ENCODE data around the gene CSTA. TPM values are rescaled to one million over a fixed set of nuclear protein-coding genes. Genes with fewer than 3 reads are reported as not detected.

Gene CSTA
- total RNA-seq, 2 experiments from 2014 or later = 0.22 TPM; not detected in 1

DNA sequence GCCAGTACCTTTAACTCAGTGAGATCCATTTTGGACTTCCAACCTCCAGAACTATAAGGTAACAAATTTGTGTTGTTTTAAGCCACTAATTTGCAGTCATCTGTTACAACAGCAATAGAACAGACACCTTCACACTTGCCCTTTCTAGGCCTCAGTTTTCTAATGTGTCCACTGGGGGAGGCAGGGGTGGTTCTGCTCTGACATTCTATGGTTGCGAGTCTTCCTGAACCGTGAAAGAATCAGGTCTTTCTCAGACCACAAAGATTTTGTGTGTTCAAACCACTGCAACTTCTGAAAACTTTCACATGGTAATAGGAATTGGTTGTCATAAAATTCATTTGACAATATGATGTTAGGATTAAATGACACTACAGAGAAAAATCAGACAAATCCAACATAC lies 26.8 kb upstream of the CSTA start:
- CTCF ChIA-PET (ENCODE audit: unreplicated experiment) = no interaction called here
- H3K4me2 ChIP-seq (ENCODE audit: low read length) = no peak overlapping the region
- BruUV-seq (replicated peaks) = no TSS peak
- peaks cover 10% of the 10 kb centered on the region for H3K4me1 ChIP-seq (ENCODE audit: insufficient read depth, low read length, poor library complexity, severe bottlenecking)
- POLR2A ChIA-PET = no interaction called here
- DNase-seq (ENCODE audit: low spot score) = no peak
- no peak for TF ChIP-seq EZH2phosphoT487 (IDR thresholded peaks at IDR 0.05; ENCODE audit: borderline replicate concordance, low read depth, low read length)
- TF ChIP-seq, protein P1, sequence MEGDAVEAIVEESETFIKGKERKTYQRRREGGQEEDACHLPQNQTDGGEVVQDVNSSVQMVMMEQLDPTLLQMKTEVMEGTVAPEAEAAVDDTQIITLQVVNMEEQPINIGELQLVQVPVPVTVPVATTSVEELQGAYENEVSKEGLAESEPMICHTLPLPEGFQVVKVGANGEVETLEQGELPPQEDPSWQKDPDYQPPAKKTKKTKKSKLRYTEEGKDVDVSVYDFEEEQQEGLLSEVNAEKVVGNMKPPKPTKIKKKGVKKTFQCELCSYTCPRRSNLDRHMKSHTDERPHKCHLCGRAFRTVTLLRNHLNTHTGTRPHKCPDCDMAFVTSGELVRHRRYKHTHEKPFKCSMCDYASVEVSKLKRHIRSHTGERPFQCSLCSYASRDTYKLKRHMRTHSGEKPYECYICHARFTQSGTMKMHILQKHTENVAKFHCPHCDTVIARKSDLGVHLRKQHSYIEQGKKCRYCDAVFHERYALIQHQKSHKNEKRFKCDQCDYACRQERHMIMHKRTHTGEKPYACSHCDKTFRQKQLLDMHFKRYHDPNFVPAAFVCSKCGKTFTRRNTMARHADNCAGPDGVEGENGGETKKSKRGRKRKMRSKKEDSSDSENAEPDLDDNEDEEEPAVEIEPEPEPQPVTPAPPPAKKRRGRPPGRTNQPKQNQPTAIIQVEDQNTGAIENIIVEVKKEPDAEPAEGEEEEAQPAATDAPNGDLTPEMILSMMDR (conservative IDR thresholded peaks at IDR 0.05; ENCODE audit: low read length) = no peak
- intact Hi-C loops (cut with micrococcal nuclease; ENCODE audit: unreplicated experiment) = no loop called here
- no peak overlapping the region for H3K4me3 ChIP-seq (ENCODE audit: low read depth, low read length, poor library complexity, severe bottlenecking)
- H3K9me2 ChIP-seq (ENCODE audit: insufficient read depth, low read length) = no peaks in the 10 kb centered on the region
- H3K79me2 ChIP-seq (ENCODE audit: insufficient read depth, low read depth, low read length) = no peaks in the 10 kb centered on the region
- no peaks in the 10 kb centered on the region for H4K20me1 ChIP-seq (ENCODE audit: insufficient read depth, low read length)
- H3K36me3 ChIP-seq (ENCODE audit: insufficient read depth, low read length) = no peaks in the 10 kb centered on the region
- H2AFZ ChIP-seq (ENCODE audit: low read length) = peak overlapping the region; percentile 67; the same call in 1 of the 2 replicates
- H3K9me3 ChIP-seq (ENCODE audit: low read length) = peaks cover 9% of the 10 kb centered on the region; the same call in 1 of the 2 replicates
- H3K27ac ChIP-seq (ENCODE audit: low read depth, low read length, poor library complexity, severe bottlenecking) = no peak overlapping the region

DNA sequence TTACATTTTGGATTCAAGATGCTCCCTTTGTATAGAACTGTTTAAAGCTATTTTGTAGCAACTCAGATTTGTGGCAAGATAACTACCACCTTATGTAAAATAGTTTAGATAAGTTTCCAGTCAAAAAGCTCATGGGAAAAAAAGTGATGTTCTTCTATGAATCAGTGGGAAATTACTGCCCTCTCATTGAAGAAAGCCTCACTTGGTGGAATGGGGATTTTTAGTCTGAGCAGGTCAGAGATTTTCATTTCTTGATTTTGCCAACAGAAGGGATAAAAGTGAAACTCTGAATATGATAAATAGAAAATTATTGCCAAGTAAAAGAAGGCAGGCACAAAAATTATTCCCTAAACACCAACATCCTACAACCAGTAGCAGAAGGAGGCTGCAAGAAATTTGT lies 25.8 kb upstream of the CSTA start:
- Histone ChIP-seq H3K4me1 (ENCODE audit: insufficient read depth, low read length, poor library complexity, severe bottlenecking) (peaks cover 10% of the 10 kb centered on the region), H2AFZ (ENCODE audit: low read length) (no peak overlapping the region), H3K36me3 (ENCODE audit: insufficient read depth, low read length) (no peaks in the 10 kb centered on the region), H3K27ac (ENCODE audit: low read depth, low read length, poor library complexity, severe bottlenecking) (no peak overlapping the region), H3K4me2 (ENCODE audit: low read length) (no peak overlapping the region), H3K9me2 (ENCODE audit: insufficient read depth, low read length) (no peaks in the 10 kb centered on the region), H3K9me3 (ENCODE audit: low read length) (peaks cover 9% of the 10 kb centered on the region; the same call in 1 of the 2 replicates), H4K20me1 (ENCODE audit: insufficient read depth, low read length) (no peaks in the 10 kb centered on the region), H3K4me3 (ENCODE audit: low read depth, low read length, poor library complexity, severe bottlenecking) (no peak overlapping the region), H3K79me2 (ENCODE audit: insufficient read depth, low read depth, low read length) (no peaks in the 10 kb centered on the region)
- TF ChIP-seq, protein P1 (conservative IDR thresholded peaks at IDR 0.05; ENCODE audit: low read length) = no peak
- no peak for TF ChIP-seq EZH2phosphoT487 (IDR thresholded peaks at IDR 0.05; ENCODE audit: borderline replicate concordance, low read depth, low read length)
- ChIA-PET CTCF (ENCODE audit: unreplicated experiment) (no interaction called here), POLR2A (interaction anchor here (0.6 kb wide), 1 partner anchor 9 kb away, joined by 3 read pairs; no protein-coding TSS in a partner anchor)
- no TSS peak for BruUV-seq (replicated peaks)
- intact Hi-C loops (cut with micrococcal nuclease; ENCODE audit: unreplicated experiment) = no loop called here
- DNase-seq (ENCODE audit: low spot score) = no peak

DNA sequence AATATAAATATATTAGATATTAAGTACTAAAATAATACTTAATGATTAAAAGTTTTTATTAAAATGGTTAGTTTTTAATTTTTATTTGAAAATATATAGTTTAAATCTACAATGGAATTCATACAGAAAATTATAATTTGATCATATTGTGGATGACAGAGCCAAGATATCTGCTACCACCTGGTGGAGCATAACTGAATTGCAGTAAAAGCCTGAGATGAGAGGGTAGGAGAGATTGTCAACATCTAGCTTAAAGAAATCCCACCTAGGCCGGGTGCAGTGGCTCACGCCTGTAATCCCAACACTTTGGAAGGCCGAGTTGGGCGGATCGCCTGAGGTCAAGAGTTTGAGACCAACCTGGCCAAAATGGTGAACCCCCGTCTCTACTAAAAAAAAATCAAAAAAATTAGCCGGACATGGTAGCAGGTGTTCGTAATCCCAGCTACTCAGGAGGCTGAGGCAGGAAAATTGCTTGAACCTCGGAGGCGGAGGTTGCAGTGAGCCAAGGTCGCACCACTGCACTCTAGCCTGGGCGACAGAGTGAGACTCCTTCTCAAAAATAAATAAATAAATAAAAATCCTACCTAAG lies 25.1 kb upstream of the CSTA start:
- no TSS peak for BruUV-seq (replicated peaks)
- Histone ChIP-seq H3K4me2 (ENCODE audit: low read length) (no peak overlapping the region), H3K9me2 (ENCODE audit: insufficient read depth, low read length) (no peaks in the 10 kb centered on the region), H2AFZ (ENCODE audit: low read length) (no peak overlapping the region), H3K27ac (ENCODE audit: low read depth, low read length, poor library complexity, severe bottlenecking) (no peak overlapping the region), H3K4me1 (ENCODE audit: insufficient read depth, low read length, poor library complexity, severe bottlenecking) (peaks cover 9% of the 10 kb centered on the region), H3K9me3 (ENCODE audit: low read length) (peaks cover 9% of the 10 kb centered on the region; the same call in 1 of the 2 replicates), H3K36me3 (ENCODE audit: insufficient read depth, low read length) (no peaks in the 10 kb centered on the region), H4K20me1 (ENCODE audit: insufficient read depth, low read length) (no peaks in the 10 kb centered on the region), H3K4me3 (ENCODE audit: low read depth, low read length, poor library complexity, severe bottlenecking) (no peak overlapping the region), H3K79me2 (ENCODE audit: insufficient read depth, low read depth, low read length) (no peaks in the 10 kb centered on the region)
- peak; percentile 51 for DNase-seq (ENCODE audit: low spot score)
- TF ChIP-seq EZH2phosphoT487 (IDR thresholded peaks at IDR 0.05; ENCODE audit: borderline replicate concordance, low read depth, low read length) = no peak
- TF ChIP-seq, protein P1 (conservative IDR thresholded peaks at IDR 0.05; ENCODE audit: low read length) = peak; percentile 82
- intact Hi-C loops (cut with micrococcal nuclease; ENCODE audit: unreplicated experiment) = loop anchor here (2.0 kb wide), 2 partner anchors 45 to 751 kb away; no protein-coding TSS in a partner anchor
- CTCF ChIA-PET (ENCODE audit: unreplicated experiment) = no interaction called here
- POLR2A ChIA-PET = interaction anchor here (0.7 to 0.9 kb wide), 2 partner anchors 14 to 696 kb away, joined by 4 read pairs; no protein-coding TSS in a partner anchor

All from OCI-LY7 (cell line).